IPS-15b (cell line): ENCODE data around the gene FBXO10.
"Not testable (repeated sequence)": the region's sequence is repeated elsewhere in the genome, so short reads cannot be mapped to it uniquely, and the experiment has no call there.

Experiments used
- H3K27me3 ChIP-seq: one replicate; pipeline ENCODE4 v1.6.1; 2013; ENCODE audit warnings: low read length; ENCODE audit not compliant: control insufficient read depth, insufficient read depth
- H3K36me3 ChIP-seq: one replicate; pipeline ENCODE4 v1.6.1; 2013; ENCODE audit warnings: low read length; ENCODE audit not compliant: control insufficient read depth, insufficient read depth
- H3K4me1 ChIP-seq: one replicate; pipeline ENCODE4 v1.6.1; 2013; ENCODE audit warnings: mild to moderate bottlenecking, low read length; ENCODE audit not compliant: control insufficient read depth, insufficient read depth
- H3K4me3 ChIP-seq: one replicate; pipeline ENCODE4 v1.5.1; 2013; ENCODE audit warnings: low read depth, low read length
- H3K9ac ChIP-seq: one replicate; pipeline ENCODE4 v1.6.1; 2013; ENCODE audit warnings: low read depth, mild to moderate bottlenecking, low read length
- H3K9me3 ChIP-seq: one replicate; pipeline ENCODE4 v1.6.1; 2013; ENCODE audit warnings: mild to moderate bottlenecking, low read length; ENCODE audit not compliant: control insufficient read depth, insufficient read depth

The FBXO10 gene

DNA sequence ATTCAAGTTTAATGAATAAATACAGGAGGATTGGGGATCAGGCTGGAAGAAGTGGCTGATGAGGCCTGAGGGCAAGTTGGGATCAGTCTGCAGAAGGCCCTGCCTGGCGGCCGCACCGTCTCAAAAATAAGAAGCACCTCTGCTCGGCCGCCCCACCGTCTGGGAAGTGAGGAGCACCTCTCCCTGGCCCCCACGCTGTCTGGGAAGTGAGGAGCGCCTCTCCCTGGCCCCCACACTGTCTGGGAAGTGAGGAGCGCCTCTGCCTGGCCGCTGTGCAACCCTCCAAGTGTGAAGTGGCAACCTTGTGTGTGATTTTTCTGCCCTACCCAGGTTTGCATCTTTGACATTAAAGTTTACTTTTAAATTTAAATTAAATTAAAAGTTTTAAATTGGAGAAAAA is 55.1 kb downstream of the FBXO10 start:
- Histone ChIP-seq H3K9me3 (no peaks in the 10 kb centered on the region), H3K4me3 (no peak overlapping the region), H3K9ac (no peak overlapping the region), H3K4me1 (no peaks in the 10 kb centered on the region), H3K36me3 (peaks cover 21% of the 10 kb centered on the region), H3K27me3 (no peaks in the 10 kb centered on the region)

DNA sequence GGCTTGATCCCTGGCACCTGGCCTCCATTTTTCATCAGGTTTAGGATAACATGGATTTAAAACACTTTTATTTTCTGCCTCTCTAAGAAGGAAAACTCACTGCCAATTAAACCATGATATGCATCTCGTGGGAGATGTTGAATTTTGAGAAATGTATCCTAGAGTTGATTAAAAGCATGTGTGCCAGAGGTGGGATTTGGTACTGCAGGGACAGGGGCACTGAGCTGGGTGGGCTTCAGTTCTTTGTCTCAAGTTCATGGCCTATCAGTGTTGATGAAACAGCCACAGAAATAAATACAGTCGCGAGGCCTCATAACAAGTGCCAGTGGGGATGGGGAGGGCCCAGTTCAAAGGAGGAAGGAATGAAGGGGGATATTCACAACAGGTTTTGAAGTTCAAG is 55.5 kb downstream of the FBXO10 start:
- Histone ChIP-seq H3K4me3 (no peak overlapping the region), H3K36me3 (peaks cover 21% of the 10 kb centered on the region), H3K27me3 (no peaks in the 10 kb centered on the region), H3K4me1 (no peaks in the 10 kb centered on the region), H3K9ac (no peak overlapping the region), H3K9me3 (no peaks in the 10 kb centered on the region)

DNA sequence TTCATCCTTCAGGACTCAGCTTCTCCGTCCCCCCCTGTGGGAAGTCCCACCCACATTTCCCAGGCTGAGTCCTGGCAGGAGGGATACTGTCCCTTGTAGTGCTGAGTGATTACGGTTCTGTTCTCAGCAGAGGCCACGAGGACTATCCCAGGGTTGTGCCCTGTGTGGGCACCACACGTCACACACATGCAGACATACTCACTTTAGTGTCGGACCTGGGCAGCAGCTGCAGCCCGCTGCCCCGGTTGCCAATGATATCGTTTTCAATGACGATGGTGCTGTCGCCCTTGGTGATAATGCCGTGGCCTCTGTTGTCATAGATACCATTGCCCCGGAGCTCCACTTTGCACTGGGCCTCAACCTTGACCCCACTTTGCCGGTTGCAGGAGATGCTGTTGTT is 58.3 kb downstream of the FBXO10 start:
- Histone ChIP-seq H3K36me3 (peaks cover 12% of the 10 kb centered on the region), H3K27me3 (no peaks in the 10 kb centered on the region)

DNA sequence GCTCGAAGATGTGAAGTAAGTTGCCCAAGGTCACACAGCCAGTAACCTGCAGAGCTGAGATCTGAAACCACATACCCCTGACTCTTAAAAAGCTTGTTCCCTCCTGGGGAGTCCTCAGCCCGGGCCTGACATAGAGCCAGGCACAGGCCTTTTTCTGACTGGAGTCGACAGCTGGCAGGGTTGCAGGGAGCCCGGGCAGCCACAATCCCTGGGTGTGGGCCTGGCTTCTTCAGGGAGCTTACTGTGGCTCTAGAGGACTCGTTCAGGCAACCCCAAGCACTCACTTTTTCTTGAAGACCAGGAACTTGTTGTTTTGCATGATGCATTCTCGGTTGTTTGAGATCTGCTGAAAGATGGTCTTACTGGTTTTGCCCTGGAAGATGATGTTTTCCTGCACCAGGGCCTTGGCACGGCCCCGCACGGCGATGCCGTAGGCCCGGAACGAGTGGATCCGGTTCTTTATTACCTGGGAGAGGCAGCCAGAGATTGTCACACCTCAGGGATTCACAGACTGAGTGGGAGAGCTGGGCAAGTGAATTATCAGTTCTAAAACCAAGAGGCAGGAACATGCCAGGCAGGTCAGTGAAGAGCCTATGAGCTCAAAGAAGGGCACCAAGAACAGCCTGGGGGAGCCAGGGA is 60.4 kb downstream of the FBXO10 start:
- no peaks in the 10 kb centered on the region for H3K27me3 ChIP-seq
- H3K9me3 ChIP-seq: no peaks in the 10 kb centered on the region
- H3K36me3 ChIP-seq: no peaks in the 10 kb centered on the region
- no peak overlapping the region for H3K4me3 ChIP-seq
- no peak overlapping the region for H3K9ac ChIP-seq
- H3K4me1 ChIP-seq: no peaks in the 10 kb centered on the region

More for the DNA sequence above, 58.3 kb downstream of the FBXO10 start:
- H3K4me1 ChIP-seq: no peaks in the 10 kb centered on the region
- H3K4me3 ChIP-seq: no peak overlapping the region
- no peak overlapping the region for H3K9ac ChIP-seq
- H3K9me3 ChIP-seq: no peaks in the 10 kb centered on the region

DNA sequence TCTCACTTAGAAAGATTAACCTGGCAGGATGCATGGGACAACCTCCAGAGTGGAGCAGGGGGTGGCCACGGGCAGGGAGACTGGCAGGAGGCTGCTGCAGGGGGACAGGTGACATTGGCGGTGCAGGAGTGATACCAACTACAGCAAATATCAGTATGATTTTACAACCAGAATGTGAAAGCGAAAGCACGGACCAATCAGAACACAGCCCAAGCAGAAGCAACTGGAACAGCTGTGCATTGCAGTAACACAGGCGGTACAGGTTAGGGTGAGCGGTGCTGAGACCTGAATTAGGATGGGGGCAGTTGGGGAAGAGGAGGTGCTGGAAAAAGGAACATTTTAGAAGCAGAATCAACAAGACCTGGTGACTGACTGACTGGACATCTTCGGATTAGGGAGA is 61.2 kb downstream of the FBXO10 start:
- Histone ChIP-seq H3K36me3 (no peaks in the 10 kb centered on the region), H3K4me1 (no peaks in the 10 kb centered on the region), H3K27me3 (no peaks in the 10 kb centered on the region), H3K9me3 (no peaks in the 10 kb centered on the region), H3K9ac (no peak overlapping the region), H3K4me3 (no peak overlapping the region)

DNA sequence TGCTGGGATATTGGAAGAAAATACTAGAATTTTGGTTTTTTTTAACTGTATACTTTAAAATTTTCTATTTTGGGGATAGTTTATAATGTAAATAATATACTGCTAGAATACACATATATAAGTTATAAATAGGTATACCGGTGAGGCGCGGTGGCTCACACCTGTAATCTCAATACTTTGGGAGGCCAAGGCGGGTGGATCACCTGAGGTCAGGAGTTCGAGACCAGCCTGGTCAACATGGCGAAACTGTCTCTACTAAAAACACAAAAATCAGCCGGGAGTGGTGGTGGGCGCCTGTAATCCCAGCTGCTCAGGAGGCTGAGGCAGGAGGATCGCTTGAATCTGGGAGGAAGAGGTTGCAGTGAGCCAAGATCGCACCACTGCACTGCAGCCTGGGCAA is 61.8 kb downstream of the FBXO10 start:
- not testable (repeated sequence) for H3K36me3 ChIP-seq, H3K4me3 ChIP-seq, H3K9ac ChIP-seq, H3K27me3 ChIP-seq, H3K9me3 ChIP-seq, H3K4me1 ChIP-seq

DNA sequence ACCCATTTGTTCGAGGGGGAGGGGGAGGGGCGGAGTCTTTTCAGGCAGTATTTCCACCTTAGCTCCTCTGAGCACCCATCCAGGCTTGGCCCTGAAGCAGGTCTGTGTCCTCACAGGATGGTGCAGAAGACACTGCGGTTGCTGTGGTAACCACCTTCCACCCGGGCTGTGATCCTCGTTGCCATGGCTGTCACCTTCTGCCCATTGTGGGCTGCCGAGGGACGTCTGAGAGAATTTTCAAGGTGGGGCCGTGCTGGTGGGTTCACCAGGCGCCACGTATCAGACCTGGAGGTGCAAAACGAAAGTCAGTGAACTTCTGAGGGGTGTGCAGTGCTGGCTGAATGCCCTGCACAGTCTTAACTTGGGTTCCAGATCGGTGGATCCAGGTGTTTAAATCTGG is 63.7 kb downstream of the FBXO10 start:
- H3K36me3 ChIP-seq: peaks cover 11% of the 10 kb centered on the region
- no peak overlapping the region for H3K9ac ChIP-seq
- no peak overlapping the region for H3K4me3 ChIP-seq

DNA sequence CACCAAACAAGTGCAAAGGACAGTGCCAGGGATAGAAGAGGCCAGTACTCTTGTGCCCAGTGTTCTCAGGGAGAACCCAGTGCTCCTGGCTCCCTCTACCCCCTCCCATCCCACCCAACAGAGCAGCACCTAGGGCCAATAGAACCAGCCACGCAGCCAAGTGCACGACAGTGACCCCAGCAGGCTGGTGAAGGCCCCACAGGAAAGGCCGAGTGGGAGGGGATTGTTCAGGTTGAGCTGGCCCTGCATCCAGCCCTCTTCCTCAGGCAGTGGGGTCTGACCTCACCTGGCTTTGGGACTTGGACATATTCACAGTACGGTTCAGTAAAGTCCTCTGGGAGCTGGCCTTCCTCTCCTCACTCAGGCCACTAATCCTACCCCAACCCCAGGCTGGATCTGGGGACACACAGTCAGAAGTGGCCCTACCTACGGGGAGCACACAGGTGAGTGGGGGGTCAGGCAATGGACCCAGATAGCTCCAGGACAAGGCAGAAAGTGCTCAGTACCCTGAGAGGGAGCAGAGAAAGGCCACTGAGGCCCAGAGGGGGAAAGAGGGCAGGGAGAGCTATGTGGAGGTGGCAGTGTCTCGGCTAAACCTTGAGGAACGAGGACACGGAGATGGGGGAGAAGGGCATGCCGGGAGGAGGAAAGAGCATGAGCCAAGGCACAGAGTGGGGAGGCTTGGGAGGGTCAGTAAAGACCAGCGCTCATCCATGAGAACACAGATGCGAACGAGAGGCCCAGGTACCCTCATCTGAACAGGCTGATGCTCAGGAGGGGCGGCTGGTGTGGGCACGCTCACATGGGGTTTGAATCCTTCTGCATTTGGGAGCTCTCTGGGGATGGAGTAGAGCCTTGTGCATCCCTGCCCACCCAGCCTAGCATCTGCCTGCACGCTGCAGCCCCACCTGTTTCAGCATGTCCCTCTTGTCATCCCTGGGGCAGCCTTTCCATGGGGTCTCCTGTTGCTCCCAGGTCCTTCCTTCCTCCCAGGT is 64.9 kb downstream of the FBXO10 start:
- Histone ChIP-seq H3K36me3 (peaks cover 13% of the 10 kb centered on the region), H3K9ac (no peak overlapping the region), H3K27me3 (no peaks in the 10 kb centered on the region), H3K4me3 (no peak overlapping the region), H3K4me1 (no peaks in the 10 kb centered on the region), H3K9me3 (no peaks in the 10 kb centered on the region)

More for the DNA sequence above, 63.7 kb downstream of the FBXO10 start:
- Histone ChIP-seq H3K27me3 (no peaks in the 10 kb centered on the region), H3K4me1 (no peaks in the 10 kb centered on the region), H3K9me3 (no peaks in the 10 kb centered on the region)

DNA sequence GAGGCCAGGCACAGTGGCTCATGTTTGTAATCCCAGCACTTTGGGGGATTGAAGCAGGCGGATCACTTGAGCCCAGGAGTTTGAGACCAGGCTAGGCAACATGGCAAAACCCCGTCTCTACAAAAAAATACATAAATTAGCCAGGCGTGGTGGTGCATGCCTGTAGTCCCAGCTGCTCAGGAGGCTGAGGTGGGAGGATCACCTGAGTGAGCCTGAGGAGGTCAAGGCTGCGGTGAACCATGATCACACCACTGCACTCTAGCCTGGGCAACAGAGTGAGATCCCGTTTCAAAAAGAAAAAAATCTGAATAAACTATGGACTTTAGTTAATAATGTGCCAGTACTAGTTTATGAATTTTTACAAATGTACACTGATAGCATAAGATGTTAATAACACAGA is 66.1 kb downstream of the FBXO10 start:
- not testable (repeated sequence) for H3K4me3 ChIP-seq, H3K9me3 ChIP-seq, H3K9ac ChIP-seq, H3K27me3 ChIP-seq, H3K4me1 ChIP-seq
- H3K36me3 ChIP-seq: peaks cover 13% of the 10 kb centered on the region

DNA sequence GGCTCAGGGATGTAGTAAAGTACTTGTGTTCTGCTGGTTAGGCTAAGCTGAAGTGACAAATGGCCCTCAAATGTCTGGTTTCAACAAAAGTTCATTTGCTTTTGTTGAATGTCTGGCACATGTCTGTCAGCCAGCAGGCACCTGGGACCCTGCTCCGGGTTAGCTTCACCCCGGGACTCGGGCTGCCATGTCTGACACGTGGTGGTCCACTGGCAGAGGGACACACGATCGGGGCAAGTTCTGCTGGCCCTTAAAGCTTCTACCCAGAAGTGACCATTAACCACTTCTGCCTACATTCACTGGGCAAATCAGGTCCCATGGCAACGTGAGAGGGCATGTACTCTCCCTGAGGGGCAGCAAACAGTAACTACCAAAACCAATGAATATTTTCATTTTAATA is 66.6 kb downstream of the FBXO10 start:
- Histone ChIP-seq H3K9me3 (no peaks in the 10 kb centered on the region), H3K9ac (peak overlapping the region; percentile 24), H3K27me3 (no peaks in the 10 kb centered on the region), H3K4me3 (no peak overlapping the region), H3K36me3 (peaks cover 13% of the 10 kb centered on the region), H3K4me1 (no peaks in the 10 kb centered on the region)

DNA sequence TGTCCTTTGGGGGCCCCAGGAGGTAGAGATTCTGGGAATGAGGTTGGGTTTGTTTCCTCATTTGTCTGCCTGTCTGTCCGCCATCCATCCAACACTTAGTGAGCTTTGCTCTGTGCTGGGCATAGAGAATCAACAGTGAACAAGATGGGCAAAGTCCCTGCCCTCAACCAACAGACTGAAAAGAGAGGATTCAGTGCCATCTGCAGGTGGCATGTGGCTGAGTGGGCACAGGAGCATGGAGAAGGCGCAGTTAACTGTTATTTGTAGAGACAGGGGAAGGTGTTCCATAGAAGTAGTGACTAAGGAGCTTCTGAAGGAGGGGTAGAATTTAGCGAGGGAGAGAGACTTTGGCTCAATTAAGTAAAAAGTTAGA is 67.4 kb downstream of the FBXO10 start:
- no peaks in the 10 kb centered on the region for H3K9me3 ChIP-seq
- H3K4me3 ChIP-seq: no peak overlapping the region
- no peak overlapping the region for H3K9ac ChIP-seq
- H3K27me3 ChIP-seq: no peaks in the 10 kb centered on the region
- peaks cover 13% of the 10 kb centered on the region for H3K36me3 ChIP-seq
- H3K4me1 ChIP-seq: no peaks in the 10 kb centered on the region
